WTC11 (cell line): Measurements from ENCODE around the gene TRIB2. TPM values are rescaled to one million over a fixed set of nuclear protein-coding genes. Genes with fewer than 3 reads are reported as not detected.

Source experiments
- ATAC-seq: fragments of 200-7000 bp; cut with Tn5 transposase; 2 replicates; pipeline ENCODE4 v1.10.0; 2021; ENCODE audit warnings: mild to moderate bottlenecking, moderate library complexity
- CTCF ChIA-PET: fragments of 300-600 bp; sonication (Branson Sonifier 250); formaldehyde crosslinking; loops from one replicate; lab custom pipeline; 2021; ENCODE audit warnings: antibody characterized with exemption; lab: Charles Lee
- POLR2A ChIA-PET: fragments of 350-600 bp; sonication (Branson Sonifier 250); formaldehyde crosslinking; loops from one replicate; lab custom pipeline; 2021; ENCODE audit warnings: antibody characterized with exemption; lab: Charles Lee
- DNase-seq: peaks from one replicate; pipeline ENCODE4 v3.0.0; 2021; ENCODE audit warnings: low spot score
- H3K27ac Mint-ChIP-seq: 2 replicates; pipeline ENCODE4 v1.8.0; 2021; ENCODE audit warnings: mixed read lengths
- H3K27me3 Mint-ChIP-seq: 2 replicates; pipeline ENCODE4 v1.8.0; 2021; ENCODE audit warnings: low read depth, mild to moderate bottlenecking, moderate library complexity, mixed read lengths
- H3K36me3 Mint-ChIP-seq: 2 replicates; pipeline ENCODE4 v1.8.0; 2021; ENCODE audit warnings: mixed read lengths
- H3K4me1 Mint-ChIP-seq: 2 replicates; pipeline ENCODE4 v1.8.0; 2022; ENCODE audit warnings: mixed read lengths
- H3K4me3 Mint-ChIP-seq: 2 replicates; pipeline ENCODE4 v1.8.0; 2021; ENCODE audit warnings: mild to moderate bottlenecking, moderate library complexity, mixed read lengths
- H3K9me3 Mint-ChIP-seq: 2 replicates; pipeline ENCODE4 v1.8.0; 2021; ENCODE audit warnings: mixed read lengths
- CDX4 ChIP-seq: fragments of 250-450 bp; sonication (Bioruptor Pico); IDR thresholded peaks from 2 replicates; pipeline ENCODE4 v1.9.0; 2021; ENCODE audit warnings: moderate library complexity, mild to moderate bottlenecking, inconsistent platforms, borderline replicate concordance
- CREB1 ChIP-seq: sonication (generic); formaldehyde crosslinking; IDR thresholded peaks from 2 replicates; pipeline ENCODE4 v1.8.0; 2023; ENCODE audit warnings: mild to moderate bottlenecking, missing genetic modification reagents
- CREM ChIP-seq: sonication (generic); formaldehyde crosslinking; IDR thresholded peaks from 2 replicates; pipeline ENCODE4 v1.8.1; 2022; ENCODE audit warnings: mild to moderate bottlenecking, missing genetic modification reagents, moderate library complexity
- EMX1 ChIP-seq: fragments of 250-450 bp; sonication (Bioruptor Pico); IDR thresholded peaks from 2 replicates; pipeline ENCODE4 v1.8.0; 2021; ENCODE audit warnings: mild to moderate bottlenecking
- IRF1 ChIP-seq: sonication (generic); formaldehyde crosslinking; IDR thresholded peaks from 2 replicates; pipeline ENCODE4 v1.8.0; 2023; ENCODE audit warnings: missing genetic modification reagents
- IRF2 ChIP-seq: sonication (generic); formaldehyde crosslinking; IDR thresholded peaks from 2 replicates; pipeline ENCODE4 v1.8.0; 2022; ENCODE audit warnings: low read depth, missing genetic modification reagents, borderline replicate concordance
- RORB ChIP-seq: fragments of 250-450 bp; sonication (Bioruptor Pico); IDR thresholded peaks from 2 replicates; pipeline ENCODE4 v1.9.0; 2021; ENCODE audit warnings: mild to moderate bottlenecking
- TCF7 ChIP-seq: sonication (generic); formaldehyde crosslinking; IDR thresholded peaks from 2 replicates; pipeline ENCODE4 v1.8.0; 2022; ENCODE audit warnings: mild to moderate bottlenecking, low read depth, missing genetic modification reagents, moderate library complexity
- ZSCAN18 ChIP-seq: fragments of 250-450 bp; sonication (Bioruptor Pico); IDR thresholded peaks from 2 replicates; pipeline ENCODE4 v2.1.2; 2022; ENCODE audit warnings: mild to moderate bottlenecking, moderate library complexity
- total RNA-seq: library from RNA; stranded (reverse); gene quantifications from 3 replicates; pipeline ENCODE4 v1.2.3, GENCODE V29; 2021
- TF ChIP-seq, protein P1 (sequence below): sonication (generic); formaldehyde crosslinking; IDR thresholded peaks from 2 replicates; pipeline ENCODE4 v1.8.1; 2022; ENCODE audit warnings: missing genetic modification reagents, borderline replicate concordance

TRIB2 gene
- total RNA-seq, 1 experiment from 2014 or later, result 89.3 TPM

GRCh38 chr2:12723736-12724463 lies 7.2 kb downstream of the TRIB2 start (continued):
- no peak for TF ChIP-seq ZSCAN18

- DNase-seq, result no peak
- Mint-ChIP-seq H3K4me1 (peaks cover 42% of the 10 kb centered on the region), H3K27ac (no peak overlapping the region), H3K4me3 (no peak overlapping the region), H3K27me3 (no peaks in the 10 kb centered on the region), H3K9me3 (no peaks in the 10 kb centered on the region), H3K36me3 (peaks cover 77% of the 10 kb centered on the region)
- no peak for ATAC-seq
- ChIA-PET CTCF (interaction anchor here (1.4 kb wide), 1 partner anchor 9 kb away, joined by 5 read pairs; the partner anchor contains the start of gene TRIB2), POLR2A (no interaction called here)
- TF ChIP-seq, protein P1, sequence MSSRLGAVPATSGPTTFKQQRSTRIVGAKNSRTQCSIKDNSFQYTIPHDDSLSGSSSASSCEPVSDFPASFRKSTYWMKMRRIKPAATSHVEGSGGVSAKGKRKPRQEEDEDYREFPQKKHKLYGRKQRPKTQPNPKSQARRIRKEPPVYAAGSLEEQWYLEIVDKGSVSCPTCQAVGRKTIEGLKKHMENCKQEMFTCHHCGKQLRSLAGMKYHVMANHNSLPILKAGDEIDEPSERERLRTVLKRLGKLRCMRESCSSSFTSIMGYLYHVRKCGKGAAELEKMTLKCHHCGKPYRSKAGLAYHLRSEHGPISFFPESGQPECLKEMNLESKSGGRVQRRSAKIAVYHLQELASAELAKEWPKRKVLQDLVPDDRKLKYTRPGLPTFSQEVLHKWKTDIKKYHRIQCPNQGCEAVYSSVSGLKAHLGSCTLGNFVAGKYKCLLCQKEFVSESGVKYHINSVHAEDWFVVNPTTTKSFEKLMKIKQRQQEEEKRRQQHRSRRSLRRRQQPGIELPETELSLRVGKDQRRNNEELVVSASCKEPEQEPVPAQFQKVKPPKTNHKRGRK (CRISPR knock-in tag), result no peak
- TF ChIP-seq CDX4, result no peak
- TF ChIP-seq RORB (CRISPR knock-in tag), result no peak
Measured at GRCh38 chr2:12725233-12726187, 8.8 kb downstream of the TRIB2 start.

- DNase-seq (no peak), ATAC-seq (no peak)
- Mint-ChIP-seq H3K4me1 (peaks cover 34% of the 10 kb centered on the region), H3K27ac (no peak overlapping the region), H3K9me3 (no peaks in the 10 kb centered on the region), H3K36me3 (peaks cover 84% of the 10 kb centered on the region), H3K4me3 (no peak overlapping the region), H3K27me3 (no peaks in the 10 kb centered on the region)
- TF ChIP-seq CDX4 (no peak), EMX1 (CRISPR knock-in tag) (no peak)
- POLR2A ChIA-PET, result no interaction called here
- CTCF ChIA-PET, result interaction anchor here (1.4 kb wide), 1 partner anchor 10 kb away, joined by 5 read pairs; the partner anchor contains the start of gene TRIB2
Measured at GRCh38 chr2:12726271-12726670, 9.5 kb downstream of the TRIB2 start.

DNA sequence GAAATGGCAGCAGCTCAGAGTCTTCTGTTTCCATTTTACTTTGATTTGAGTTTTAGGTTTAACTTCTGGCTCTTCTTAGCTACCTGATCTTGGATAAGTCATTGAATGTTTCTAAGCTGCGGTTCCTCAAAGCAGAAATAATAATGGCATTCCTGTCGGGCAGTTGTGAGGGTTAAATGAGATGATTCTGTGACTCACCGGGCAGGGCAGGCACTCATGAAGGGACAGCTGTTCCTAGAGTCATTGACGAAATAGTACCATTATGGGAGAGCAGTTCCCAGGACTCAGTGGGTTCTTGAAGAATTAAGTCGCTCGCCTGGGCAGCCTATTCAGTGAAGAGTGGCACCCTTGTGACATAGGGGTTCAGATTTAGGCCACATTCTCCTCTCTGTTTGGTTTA lies 10.3 kb downstream of the TRIB2 start:
- CTCF ChIA-PET, result no interaction called here
- peaks cover 92% of the 10 kb centered on the region for H3K36me3 Mint-ChIP-seq
- H3K27me3 Mint-ChIP-seq, result no peaks in the 10 kb centered on the region
- H3K4me3 Mint-ChIP-seq, result no peak overlapping the region
- ATAC-seq (no peak), DNase-seq (no peak)
- H3K27ac Mint-ChIP-seq, result no peak overlapping the region
- no peaks in the 10 kb centered on the region for H3K9me3 Mint-ChIP-seq
- H3K4me1 Mint-ChIP-seq, result peaks cover 30% of the 10 kb centered on the region
- TF ChIP-seq CREM (CRISPR knock-in tag), result no peak
- TF ChIP-seq IRF2 (CRISPR knock-in tag), result no peak
- no peak for TF ChIP-seq CREB1 (CRISPR knock-in tag)
- TF ChIP-seq IRF1 (CRISPR knock-in tag), result no peak
- TF ChIP-seq TCF7, result no peak
- POLR2A ChIA-PET, result no interaction called here
